HCT116 (cell line): ENCODE data around the gene PAX1. TPM values are rescaled to one million over a fixed set of nuclear protein-coding genes. Genes with fewer than 3 reads are reported as not detected.

Experiments used
- ATAC-seq: fragments of 200-7000 bp; cut with Tn5 transposase; 2 replicates; pipeline ENCODE4 v1.9.1; 2020; ENCODE audit warnings: mild to moderate bottlenecking, moderate library complexity
- BruUV-seq: library from RNA; stranded (reverse); fragments of 400-500 nt; replicated peaks from 2 replicates; lab custom pipeline; 2021; lab: Mats Ljungman, UMichigan
- CTCF ChIA-PET: fragments of 300-600 bp; sonication (Branson Sonifier 250); formaldehyde crosslinking; loops from one replicate; lab custom pipeline; 2021; ENCODE audit warnings: antibody characterized with exemption; lab: Charles Lee
- POLR2A ChIA-PET: fragments of 300-600, 350-600 bp; sonication (Branson Sonifier 250); formaldehyde crosslinking; loops from one replicate; lab custom pipeline; 2021; ENCODE audit warnings: antibody characterized with exemption; lab: Charles Lee
- RAD21 ChIA-PET, 2 experiments: fragments of 300-600 bp; sonication (Branson Sonifier 250); formaldehyde crosslinking; loops; one replicate each; lab custom pipeline; 2023; ENCODE audit warnings: low total read pairs in 2 of 2; ENCODE audit not compliant: uncharacterized antibody in 2 of 2, unreplicated experiment in 2 of 2, low non-redundant PET in 1 of 2; lab: Charles Lee
- DNase-seq: peaks from one replicate; pipeline ENCODE4 v3.0.0-alpha.2; 2010; ENCODE audit warnings: low read depth, low spot score
- H2AFZ ChIP-seq: fragments of 200-600 bp; shearing (Covaris generic), sonication (generic); 2 replicates; pipeline ENCODE4 v1.6.1; 2017; ENCODE audit warnings: low read depth, mixed run types, mixed read lengths, antibody characterized with exemption, low read length; ENCODE audit not compliant: poor library complexity, severe bottlenecking
- H3K27ac ChIP-seq: 2 replicates; pipeline ENCODE4 v1.5.1; 2012; ENCODE audit warnings: low read depth, low read length
- H3K27me3 ChIP-seq: fragments of 200-600 bp; sonication (generic); 2 replicates; pipeline ENCODE4 v1.6.1; 2016; ENCODE audit warnings: mixed run types, low read length, mixed read lengths; ENCODE audit not compliant: insufficient read depth
- H3K36me3 ChIP-seq, 2 experiments: fragments of 200-500 bp in 1 of 2; fragments of 200-600 bp in 1 of 2; sonication (Bioruptor generic) in 1 of 2; sonication (generic) in 1 of 2; 2 replicates each; pipeline versions ENCODE4 v1.5.1 to v1.6.1; 2014 to 2016; ENCODE audit warnings: low read length in 2 of 2, inconsistent platforms in 1 of 2, mixed read lengths in 1 of 2, mixed run types in 1 of 2; ENCODE audit not compliant: insufficient read depth in 2 of 2, control insufficient read depth in 1 of 2
- H3K4me1 ChIP-seq, 2 experiments: fragments of 200-600 bp in 1 of 2; sonication (generic) in 1 of 2; 2 replicates each; pipeline versions ENCODE4 v1.5.1 to v1.6.1; 2012 to 2017; ENCODE audit warnings: low read length in 2 of 2, inconsistent platforms in 1 of 2, mild to moderate bottlenecking in 1 of 2, mixed read lengths in 1 of 2, mixed run types in 1 of 2, moderate library complexity in 1 of 2; ENCODE audit not compliant: insufficient read depth in 2 of 2, control insufficient read depth in 1 of 2
- H3K4me2 ChIP-seq: fragments of 200-600 bp; sonication (generic); 2 replicates; pipeline ENCODE4 v1.6.1; 2017; ENCODE audit warnings: mixed run types, low read length, mixed read lengths
- H3K4me3 ChIP-seq, 2 experiments: fragments of 200-600 bp in 1 of 2; sonication (generic) in 1 of 2; replicated peaks in 1 of 2; 2 replicates each; pipeline ENCODE4 v1.5.1; 2011 to 2016; ENCODE audit warnings: low read length in 2 of 2, control low read depth in 1 of 2, low read depth in 1 of 2, mild to moderate bottlenecking in 1 of 2, mixed read lengths in 1 of 2, mixed run types in 1 of 2
- H3K79me2 ChIP-seq: fragments of 200-600 bp; sonication (generic); 2 replicates; pipeline ENCODE4 v1.6.1; 2017; ENCODE audit warnings: mild to moderate bottlenecking, mixed run types, low read length, moderate library complexity, mixed read lengths; ENCODE audit not compliant: insufficient read depth
- H3K9ac ChIP-seq: fragments of 200-600 bp; sonication (generic); 2 replicates; pipeline ENCODE4 v1.6.1; 2016; ENCODE audit warnings: low read length, mixed read lengths
- H3K9me2 ChIP-seq: fragments of 200-600 bp; sonication (generic), shearing (Covaris generic); 2 replicates; pipeline ENCODE4 v1.6.1; 2017; ENCODE audit warnings: mixed run types, mild to moderate bottlenecking, moderate library complexity; ENCODE audit not compliant: insufficient read depth
- H3K9me3 ChIP-seq, 2 experiments: fragments of 200-500 bp in 1 of 2; fragments of 200-600 bp in 1 of 2; sonication (Bioruptor generic) in 1 of 2; sonication (generic) in 1 of 2; 2 replicates each; pipeline ENCODE4 v1.6.1; 2014 to 2017; ENCODE audit warnings: low read length in 2 of 2, mixed read lengths in 2 of 2, inconsistent platforms in 1 of 2, low read depth in 1 of 2, mild to moderate bottlenecking in 1 of 2, mixed run types in 1 of 2, moderate library complexity in 1 of 2; ENCODE audit not compliant: control insufficient read depth in 1 of 2, insufficient read depth in 1 of 2
- H4K20me1 ChIP-seq: fragments of 200-600 bp; sonication (generic), shearing (Covaris generic); 2 replicates; pipeline ENCODE4 v1.6.1; 2017; ENCODE audit warnings: mixed run types, mild to moderate bottlenecking, moderate library complexity; ENCODE audit not compliant: insufficient read depth
- ATF3 ChIP-seq: IDR thresholded peaks from 2 replicates; pipeline ENCODE4 v1.6.1; 2012
- EGR1 ChIP-seq: IDR thresholded peaks from 2 replicates; pipeline ENCODE4 v1.6.1; 2012; ENCODE audit warnings: low read depth
- EZH2phosphoT487 ChIP-seq: fragments of 200-600 bp; IDR thresholded peaks from 2 replicates; pipeline ENCODE4 v1.6.1; 2018; ENCODE audit warnings: antibody characterized with exemption, borderline replicate concordance
- FOSL1 ChIP-seq: IDR thresholded peaks from 2 replicates; pipeline ENCODE4 v1.6.1; 2012; ENCODE audit warnings: low read depth
- JUND ChIP-seq: IDR thresholded peaks from 2 replicates; pipeline ENCODE4 v1.6.1; 2012
- POLR2A ChIP-seq: IDR thresholded peaks from 2 replicates; pipeline ENCODE4 v1.7.0; 2011; ENCODE audit warnings: borderline replicate concordance; ENCODE audit not compliant: insufficient read depth, insufficient read length; ENCODE audit errors: extremely low read depth
- POLR2AphosphoS5 ChIP-seq: IDR thresholded peaks from 2 replicates; pipeline ENCODE4 v1.6.1; 2011; ENCODE audit warnings: mild to moderate bottlenecking, low read depth, low read length, moderate library complexity
- RAD21 ChIP-seq: IDR thresholded peaks from 2 replicates; pipeline ENCODE4 v1.6.1; 2012; ENCODE audit warnings: low read depth, mild to moderate bottlenecking
- REST ChIP-seq: IDR thresholded peaks from 2 replicates; pipeline ENCODE4 v1.6.1; 2012; ENCODE audit warnings: low read depth
- SRF ChIP-seq: IDR thresholded peaks from 2 replicates; pipeline ENCODE4 v1.6.1; 2012; ENCODE audit warnings: low read depth
- YY1 ChIP-seq: IDR thresholded peaks from 2 replicates; pipeline ENCODE4 v1.6.1; 2011; ENCODE audit warnings: low read length, low read depth, moderate library complexity, mild to moderate bottlenecking; ENCODE audit not compliant: insufficient replicate concordance; ENCODE audit errors: extremely low read depth
- ZFX ChIP-seq: fragments of 450-650 bp; IDR thresholded peaks from 2 replicates; pipeline ENCODE4 v1.6.1; 2017
- intact Hi-C: fragments of 100-400 bp; cut with micrococcal nuclease; formaldehyde crosslinking; loops from 2 replicates; pipeline ENCODE4 v1.10.0; 2022
- total RNA-seq: library from RNA; stranded (reverse); gene quantifications from one replicate; pipeline ENCODE4 v1.2.1, GENCODE V29; 2021; ENCODE audit not compliant: unreplicated experiment

PAX1 gene
- total RNA-seq, 1 experiment from 2014 or later, result not detected

- no peaks in the 10 kb centered on the region for H3K9me3 ChIP-seq
- CTCF ChIA-PET, result no interaction called here
- H3K4me3 ChIP-seq, result no peak overlapping the region
- DNase-seq, result no peak
- H2AFZ ChIP-seq, result no peak overlapping the region
- H4K20me1 ChIP-seq, result no peaks in the 10 kb centered on the region
- no peak overlapping the region for H3K4me2 ChIP-seq
- TF ChIP-seq JUND, result no peak
- TF ChIP-seq POLR2A, result no peak
- no peak for TF ChIP-seq EZH2phosphoT487
- no peak for TF ChIP-seq FOSL1
- TF ChIP-seq RAD21, result no peak
- no peak for TF ChIP-seq REST
- no peak for TF ChIP-seq ATF3
- no peak for TF ChIP-seq ZFX
- TF ChIP-seq POLR2AphosphoS5, result no peak
- TF ChIP-seq YY1, result no peak
- no peak for TF ChIP-seq EGR1
- TF ChIP-seq SRF, result no peak
- TF ChIP-seq, all 23 proteins: peak for 0
- ATAC-seq, result no peak
- Histone ChIP-seq H3K79me2 (no peaks in the 10 kb centered on the region), H3K27ac (no peak overlapping the region), H3K27me3 (no peaks in the 10 kb centered on the region), H3K36me3 (no peaks in the 10 kb centered on the region), H3K9me2 (no peaks in the 10 kb centered on the region), H3K9ac (no peak overlapping the region), H3K4me1 (no peaks in the 10 kb centered on the region)
- intact Hi-C loops, result no loop called here
- RAD21 ChIA-PET, result no interaction called here
- POLR2A ChIA-PET, result no interaction called here
- BruUV-seq, result no TSS peak
Observed at GRCh38 chr20:21663465-21663864, 42.0 kb upstream of the PAX1 start.
